ENCODE data around the gene CNTNAP5.

CNTNAP5 gene

GRCh38 chr2:124501575-124502152 is 476.6 kb downstream of the CNTNAP5 start:
- H3K9ac ChIP-seq (ENCODE audit: insufficient read length), result no peak overlapping the region
- no peak overlapping the region for H3K4me3 ChIP-seq
- TF ChIP-seq POLR2AphosphoS5 (IDR thresholded peaks at IDR 0.05; ENCODE audit: borderline replicate concordance, low read depth, low read length) (no peak), FOXP2 (optimal IDR thresholded peaks at IDR 0.05; ENCODE audit: control extremely low read depth, extremely low read length, insufficient read depth) (no peak), EZH2 (IDR thresholded peaks at IDR 0.05) (no peak)
- no peak overlapping the region for H3K27ac ChIP-seq
- no peaks in the 10 kb centered on the region for H3K9me3 ChIP-seq (ENCODE audit: low read depth, low read length)
- no peak for DNase-seq (ENCODE audit: low read depth, low spot score)
- no peaks in the 10 kb centered on the region for H3K36me3 ChIP-seq (ENCODE audit: insufficient read depth, low read length)

- no peak for TF ChIP-seq FOXP2 (optimal IDR thresholded peaks at IDR 0.05; ENCODE audit: control extremely low read depth, extremely low read length, insufficient read depth)
- no peak for TF ChIP-seq EZH2 (IDR thresholded peaks at IDR 0.05)
- no peak for TF ChIP-seq POLR2AphosphoS5 (IDR thresholded peaks at IDR 0.05; ENCODE audit: borderline replicate concordance, low read depth, low read length)
- Histone ChIP-seq H3K36me3 (ENCODE audit: insufficient read depth, low read length) (no peaks in the 10 kb centered on the region), H3K4me3 (no peak overlapping the region), H3K9ac (ENCODE audit: insufficient read length) (no peak overlapping the region), H3K9me3 (ENCODE audit: low read depth, low read length) (no peaks in the 10 kb centered on the region), H3K27ac (no peak overlapping the region)
- DNase-seq (ENCODE audit: low read depth, low spot score), result no peak
Observed at GRCh38 chr2:124514236-124514635, 489.1 kb downstream of the CNTNAP5 start.

GRCh38 chr2:124520953-124521352 is 495.9 kb downstream of the CNTNAP5 start:
- no peaks in the 10 kb centered on the region for H3K9me3 ChIP-seq (ENCODE audit: low read depth, low read length)
- H3K36me3 ChIP-seq (ENCODE audit: insufficient read depth, low read length), result no peaks in the 10 kb centered on the region
- TF ChIP-seq FOXP2 (optimal IDR thresholded peaks at IDR 0.05; ENCODE audit: control extremely low read depth, extremely low read length, insufficient read depth) (no peak), POLR2AphosphoS5 (IDR thresholded peaks at IDR 0.05; ENCODE audit: borderline replicate concordance, low read depth, low read length) (no peak), EZH2 (IDR thresholded peaks at IDR 0.05) (no peak)
- no peak overlapping the region for H3K27ac ChIP-seq
- DNase-seq (ENCODE audit: low read depth, low spot score), result no peak
- H3K9ac ChIP-seq (ENCODE audit: insufficient read length), result no peak overlapping the region
- H3K4me3 ChIP-seq, result no peak overlapping the region

- TF ChIP-seq POLR2AphosphoS5 (IDR thresholded peaks at IDR 0.05; ENCODE audit: borderline replicate concordance, low read depth, low read length) (no peak), EZH2 (IDR thresholded peaks at IDR 0.05) (no peak), FOXP2 (optimal IDR thresholded peaks at IDR 0.05; ENCODE audit: control extremely low read depth, extremely low read length, insufficient read depth) (no peak)
- H3K27ac ChIP-seq, result no peak overlapping the region
- no peaks in the 10 kb centered on the region for H3K9me3 ChIP-seq (ENCODE audit: low read depth, low read length)
- DNase-seq (ENCODE audit: low read depth, low spot score), result no peak
- H3K4me3 ChIP-seq, result no peak overlapping the region
- H3K9ac ChIP-seq (ENCODE audit: insufficient read length), result no peak overlapping the region
- H3K36me3 ChIP-seq (ENCODE audit: insufficient read depth, low read length), result no peaks in the 10 kb centered on the region
Observed at GRCh38 chr2:124523096-124523495, 498.0 kb downstream of the CNTNAP5 start.

- DNase-seq (ENCODE audit: low read depth, low spot score), result no peak
- Histone ChIP-seq H3K9me3 (ENCODE audit: low read depth, low read length) (no peaks in the 10 kb centered on the region), H3K9ac (ENCODE audit: insufficient read length) (no peak overlapping the region), H3K36me3 (ENCODE audit: insufficient read depth, low read length) (no peaks in the 10 kb centered on the region), H3K27ac (no peak overlapping the region), H3K4me3 (no peak overlapping the region)
- TF ChIP-seq POLR2AphosphoS5 (IDR thresholded peaks at IDR 0.05; ENCODE audit: borderline replicate concordance, low read depth, low read length) (no peak), FOXP2 (optimal IDR thresholded peaks at IDR 0.05; ENCODE audit: control extremely low read depth, extremely low read length, insufficient read depth) (no peak), EZH2 (IDR thresholded peaks at IDR 0.05) (no peak)
Observed at GRCh38 chr2:124524155-124524915, 499.2 kb downstream of the CNTNAP5 start.

- Histone ChIP-seq H3K9ac (ENCODE audit: insufficient read length) (no peak overlapping the region), H3K4me3 (no peak overlapping the region), H3K36me3 (ENCODE audit: insufficient read depth, low read length) (no peaks in the 10 kb centered on the region), H3K9me3 (ENCODE audit: low read depth, low read length) (no peaks in the 10 kb centered on the region), H3K27ac (no peak overlapping the region)
- TF ChIP-seq FOXP2 (optimal IDR thresholded peaks at IDR 0.05; ENCODE audit: control extremely low read depth, extremely low read length, insufficient read depth) (no peak), EZH2 (IDR thresholded peaks at IDR 0.05) (no peak), POLR2AphosphoS5 (IDR thresholded peaks at IDR 0.05; ENCODE audit: borderline replicate concordance, low read depth, low read length) (no peak)
- no peak for DNase-seq (ENCODE audit: low read depth, low spot score)
Observed at GRCh38 chr2:124526221-124526620, 501.1 kb downstream of the CNTNAP5 start.

GRCh38 chr2:124530203-124530602 is 505.1 kb downstream of the CNTNAP5 start:
- no peaks in the 10 kb centered on the region for H3K9me3 ChIP-seq (ENCODE audit: low read depth, low read length)
- TF ChIP-seq EZH2 (IDR thresholded peaks at IDR 0.05) (no peak), FOXP2 (optimal IDR thresholded peaks at IDR 0.05; ENCODE audit: control extremely low read depth, extremely low read length, insufficient read depth) (no peak), POLR2AphosphoS5 (IDR thresholded peaks at IDR 0.05; ENCODE audit: borderline replicate concordance, low read depth, low read length) (no peak)
- no peak for DNase-seq (ENCODE audit: low read depth, low spot score)
- no peaks in the 10 kb centered on the region for H3K36me3 ChIP-seq (ENCODE audit: insufficient read depth, low read length)
- H3K27ac ChIP-seq, result no peak overlapping the region
- no peak overlapping the region for H3K4me3 ChIP-seq
- no peak overlapping the region for H3K9ac ChIP-seq (ENCODE audit: insufficient read length)

GRCh38 chr2:124533226-124533954 is 508.3 kb downstream of the CNTNAP5 start:
- Histone ChIP-seq H3K27ac (no peak overlapping the region), H3K9ac (ENCODE audit: insufficient read length) (no peak overlapping the region), H3K4me3 (no peak overlapping the region), H3K36me3 (ENCODE audit: insufficient read depth, low read length) (no peaks in the 10 kb centered on the region), H3K9me3 (ENCODE audit: low read depth, low read length) (no peaks in the 10 kb centered on the region)
- no peak for TF ChIP-seq POLR2AphosphoS5 (IDR thresholded peaks at IDR 0.05; ENCODE audit: borderline replicate concordance, low read depth, low read length)
- TF ChIP-seq FOXP2 (optimal IDR thresholded peaks at IDR 0.05; ENCODE audit: control extremely low read depth, extremely low read length, insufficient read depth), result no peak
- TF ChIP-seq EZH2 (IDR thresholded peaks at IDR 0.05), result no peak
- no peak for DNase-seq (ENCODE audit: low read depth, low spot score)
